C4-2B (cell line): Measurements from ENCODE around the gene MYH15.
A peak's percentile ranks its signal among the peaks of the same experiment; 100 is the strongest.

Experiments used
- H3K27ac ChIP-seq: fragments of 450-650 bp; 2 replicates; pipeline ENCODE4 v1.5.1; 2017
- CTCF ChIP-seq: fragments of 450-650 bp; conservative IDR thresholded peaks from 2 replicates; pipeline ENCODE4 v1.5.1; 2017; ENCODE audit warnings: mild to moderate bottlenecking
- ZFX ChIP-seq: fragments of 450-650 bp; IDR thresholded peaks from 2 replicates; pipeline ENCODE4 v1.6.1; 2017

The MYH15 gene

GRCh38 chr3:108410531-108410984 is 99.8 kb downstream of the MYH15 start:
- H3K27ac ChIP-seq = peak overlapping the region; percentile 69
- TF ChIP-seq ZFX (no peak), CTCF (no peak)

- TF ChIP-seq CTCF (no peak), ZFX (no peak)
- H3K27ac ChIP-seq = peak overlapping the region; percentile 69; the same call in 1 of the 2 replicates
Observed at GRCh38 chr3:108409800-108410178, 100.6 kb downstream of the MYH15 start.

- no peak for TF ChIP-seq CTCF
- no peak for TF ChIP-seq ZFX
- peak overlapping the region; percentile 69 for H3K27ac ChIP-seq
Observed at GRCh38 chr3:108408883-108409799, 101.3 kb downstream of the MYH15 start.

- TF ChIP-seq ZFX (no peak), CTCF (no peak)
- H3K27ac ChIP-seq = peak overlapping the region; percentile 69; the same call in 1 of the 2 replicates
Observed at GRCh38 chr3:108407886-108408285, 102.5 kb downstream of the MYH15 start.

- peak; percentile 52 for TF ChIP-seq CTCF
- no peak for TF ChIP-seq ZFX
- H3K27ac ChIP-seq = peak overlapping the region; percentile 65; the same call in 1 of the 2 replicates
Observed at GRCh38 chr3:108406661-108407206, 103.7 kb downstream of the MYH15 start.

- no peak overlapping the region for H3K27ac ChIP-seq
- TF ChIP-seq CTCF (no peak), ZFX (no peak)
Observed at GRCh38 chr3:108406063-108406660, 104.2 kb downstream of the MYH15 start.

GRCh38 chr3:108404368-108404767 is 106.0 kb downstream of the MYH15 start:
- TF ChIP-seq CTCF = no peak
- TF ChIP-seq ZFX = no peak
- no peak overlapping the region for H3K27ac ChIP-seq
